ENCODE measurements around the gene LYL1.

- TF ChIP-seq CTCF (conservative IDR thresholded peaks at IDR 0.05) (no peak), EZH2 (IDR thresholded peaks at IDR 0.05; ENCODE audit: low read depth) (no peak)
Measured at GRCh38 chr19:13132471-13133180, 30.0 kb upstream of the LYL1 start.
